Endothelial cell of umbilical vein (primary cell): ENCODE measurements around the gene PRKACG. TPM values are rescaled to one million over a fixed set of nuclear protein-coding genes. Genes with fewer than 3 reads are reported as not detected.

Source experiments
- BruUV-seq: library from RNA; stranded (reverse); fragments of 400-500 nt; replicated peaks from 2 replicates; lab custom pipeline; 2021; lab: Mats Ljungman, UMichigan
- CTCF ChIA-PET: fragments of 300-600, 350-600 bp; sonication (Branson Sonifier 250); formaldehyde crosslinking; loops from one replicate; lab custom pipeline; 2021; ENCODE audit warnings: antibody characterized with exemption, inconsistent platforms; lab: Charles Lee
- POLR2A ChIA-PET: fragments of 300-600, 350-600 bp; sonication (Branson Sonifier 250); formaldehyde crosslinking; loops from one replicate; lab custom pipeline; 2021; ENCODE audit warnings: antibody characterized with exemption, inconsistent platforms; lab: Charles Lee
- DNase-seq: peaks from one replicate; pipeline ENCODE4 v3.0.0-alpha.2; 2011; ENCODE audit warnings: low read depth, low spot score
- FAIRE-seq: peaks from 2 replicates; lab custom pipeline; 2011; peaks lifted over from hg19 to GRCh38; lab: Jason Lieb, UNC
- H2AFZ ChIP-seq: 2 replicates; pipeline ENCODE4 v1.6.0; 2012; ENCODE audit warnings: low read depth, low read length, control low read depth, inconsistent platforms
- H3K27ac ChIP-seq: 2 replicates; pipeline ENCODE4 v1.5.1; 2011; ENCODE audit warnings: low read depth, mild to moderate bottlenecking, control low read depth, low read length, moderate library complexity; ENCODE audit not compliant: insufficient read depth
- H3K27me3 ChIP-seq, 2 experiments: 2 replicates each; pipeline versions ENCODE4 v1.6.0 to v1.6.1; 2011; ENCODE audit warnings: low read length in 2 of 2, mixed read lengths in 1 of 2; ENCODE audit not compliant: control insufficient read depth in 2 of 2, insufficient read depth in 2 of 2
- H3K36me3 ChIP-seq, 2 experiments: 2 replicates in 1 of 2; 3 replicates in 1 of 2; pipeline ENCODE4 v1.5.1; 2011; ENCODE audit warnings: low read length in 2 of 2, mild to moderate bottlenecking in 1 of 2, moderate library complexity in 1 of 2; ENCODE audit not compliant: control insufficient read depth in 2 of 2, insufficient read depth in 2 of 2; ENCODE audit errors: extremely low read depth in 1 of 2
- H3K4me1 ChIP-seq: 3 replicates; pipeline ENCODE4 v1.5.1; 2011; ENCODE audit warnings: mild to moderate bottlenecking, low read length; ENCODE audit not compliant: control insufficient read depth, insufficient read depth; ENCODE audit errors: extremely low read depth
- H3K4me2 ChIP-seq: 2 replicates; pipeline ENCODE4 v1.6.1; 2011; ENCODE audit warnings: low read length, control low read depth, mixed read lengths; ENCODE audit not compliant: insufficient read depth
- H3K4me3 ChIP-seq, 3 experiments: fragments of 200-600 bp in 1 of 3; sonication (generic), shearing (Covaris generic) in 1 of 3; replicated peaks in 1 of 3; 2 replicates each; pipeline ENCODE4 v1.5.1; 2011 to 2016; ENCODE audit warnings: control low read depth in 3 of 3, low read length in 3 of 3, mild to moderate bottlenecking in 2 of 3, inconsistent platforms in 1 of 3, low read depth in 1 of 3, moderate library complexity in 1 of 3; ENCODE audit not compliant: insufficient read depth in 1 of 3
- H3K79me2 ChIP-seq: 2 replicates; pipeline ENCODE4 v1.6.0; 2012; ENCODE audit warnings: low read length, inconsistent platforms; ENCODE audit not compliant: control insufficient read depth, insufficient read depth
- H3K9ac ChIP-seq: replicated peaks from 2 replicates; pipeline ENCODE3; 2011; ENCODE audit warnings: low read length, control low read depth; ENCODE audit not compliant: insufficient read depth; ENCODE audit errors: extremely low read depth
- H3K9me1 ChIP-seq: replicated peaks from 3 replicates; pipeline ENCODE4 v1.6.0; 2011; ENCODE audit warnings: mild to moderate bottlenecking, low read length; ENCODE audit not compliant: control insufficient read depth, insufficient read depth; ENCODE audit errors: extremely low read depth
- H3K9me3 ChIP-seq: replicated peaks from 2 replicates; pipeline ENCODE4 v1.5.1; 2012; ENCODE audit warnings: low read length, inconsistent platforms; ENCODE audit not compliant: control insufficient read depth, insufficient read depth
- H4K20me1 ChIP-seq: replicated peaks from 2 replicates; pipeline ENCODE3; 2011; ENCODE audit warnings: mild to moderate bottlenecking, low read length; ENCODE audit not compliant: control insufficient read depth, insufficient read depth; ENCODE audit errors: extremely low read depth
- CTCF ChIP-seq, 2 donors: IDR thresholded peaks; 1 replicate in 1 of 2; 2 replicates in 1 of 2; pipeline ENCODE4 v1.5.1; 2011; ENCODE audit warnings: low read length in 2 of 2, mild to moderate bottlenecking in 2 of 2, moderate library complexity in 2 of 2, control low read depth in 1 of 2, inconsistent platforms in 1 of 2, low read depth in 1 of 2; ENCODE audit not compliant: insufficient read depth in 1 of 2; ENCODE audit errors: extremely low read depth in 1 of 2
- EZH2 ChIP-seq: IDR thresholded peaks from 2 replicates; pipeline ENCODE4 v1.6.1; 2012; ENCODE audit warnings: borderline replicate concordance, low read depth, mild to moderate bottlenecking, moderate library complexity, low read length, inconsistent platforms; ENCODE audit not compliant: severe bottlenecking
- FOS ChIP-seq: IDR thresholded peaks from 2 replicates; pipeline ENCODE4 v1.6.1; 2011; ENCODE audit warnings: mild to moderate bottlenecking, low read length, moderate library complexity, borderline replicate concordance; ENCODE audit not compliant: insufficient read depth
- GATA2 ChIP-seq: IDR thresholded peaks from 2 replicates; pipeline ENCODE4 v1.7.0; 2011; ENCODE audit warnings: low read depth, mild to moderate bottlenecking, moderate library complexity, mixed read lengths, low read length; ENCODE audit not compliant: insufficient read length, insufficient read depth
- JUN ChIP-seq: IDR thresholded peaks from 2 replicates; pipeline ENCODE4 v1.6.1; 2011; ENCODE audit warnings: borderline replicate concordance, low read depth; ENCODE audit not compliant: insufficient read length, insufficient read depth
- MAX ChIP-seq: IDR thresholded peaks from 2 replicates; pipeline ENCODE4 v1.6.1; 2011; ENCODE audit not compliant: insufficient read depth, insufficient read length
- MYC ChIP-seq: IDR thresholded peaks from one replicate; pipeline ENCODE4 v1.6.1; 2011; ENCODE audit warnings: mild to moderate bottlenecking, low read depth, low read length
- POLR2A ChIP-seq: IDR thresholded peaks from 2 replicates; pipeline ENCODE4 v1.6.1; 2012; ENCODE audit warnings: low read depth, mild to moderate bottlenecking, control low read depth, low read length
- POLR2AphosphoS5 ChIP-seq: IDR thresholded peaks from 2 replicates; pipeline ENCODE4 v1.6.1; 2012; ENCODE audit warnings: low read depth, mild to moderate bottlenecking, control low read depth, low read length, moderate library complexity; ENCODE audit not compliant: insufficient read depth
- dilution Hi-C: fragments of 300-500 bp; cut with MboI; formaldehyde crosslinking; loops from one replicate; pipeline ENCODE4 v1.15.0; 2019; ENCODE audit warnings: low sequenced_read_pairs; ENCODE audit not compliant: extremely low pct_ligation_motif_present
- intact Hi-C: fragments of 100-400 bp; cut with micrococcal nuclease; formaldehyde crosslinking; loops from one replicate; pipeline ENCODE4 v1.10.0; 2022
- polyA plus RNA-seq, 4 experiments: library from polyadenylated mRNA; depleted of rRNA in 3 of 4; stranded (reverse) in 3 of 4; unstranded in 1 of 4; fragments of >200 nt; gene quantifications; 2 replicates each; pipeline versions ENCODE4 v1.2.1 to v1.2.3, GENCODE V29; 2011 to 2012; ENCODE audit warnings: missing spikeins in 1 of 4
- total RNA-seq: library from RNA; stranded (reverse); gene quantifications from 2 replicates; pipeline ENCODE4 v1.2.3, GENCODE V29; 2021

PRKACG gene
- total and polyA plus RNA-seq, 2 donors (not counting 3 experiments of a cell fraction or from before 2014, with no cell fraction given): not detected

GRCh38 chr9:69012696-69013381 is 1.1 kb downstream of the PRKACG start:
- no peaks in the 10 kb centered on the region for H4K20me1 ChIP-seq
- FAIRE-seq: no peak
- H3K36me3 ChIP-seq: no peaks in the 10 kb centered on the region
- H3K9ac ChIP-seq: no peak overlapping the region
- ChIA-PET POLR2A (no interaction called here), CTCF (no interaction called here)
- H2AFZ ChIP-seq: no peak overlapping the region
- dilution Hi-C loops: no loop called here
- no peak for DNase-seq
- no TSS peak for BruUV-seq
- H3K9me3 ChIP-seq: no peaks in the 10 kb centered on the region
- H3K4me2 ChIP-seq: no peak overlapping the region
- intact Hi-C loops: no loop called here
- no peak overlapping the region for H3K4me3 ChIP-seq
- H3K9me1 ChIP-seq: no peaks in the 10 kb centered on the region
- H3K79me2 ChIP-seq: no peaks in the 10 kb centered on the region
- H3K4me1 ChIP-seq: no peaks in the 10 kb centered on the region
- H3K27ac ChIP-seq: no peak overlapping the region
- H3K27me3 ChIP-seq: peaks cover 2 to 12% of the 10 kb centered on the region in 2 experiments
- TF ChIP-seq MAX (no peak), CTCF (IDR thresholded peaks at IDR 0.05; ENCODE audit: extremely low read depth in 1 of 2, insufficient read depth in 1 of 2, low read depth in 1 of 2, low read length in 2 of 2) (no peak), POLR2A (no peak), POLR2AphosphoS5 (no peak), FOS (no peak), EZH2 (no peak), MYC (no peak), GATA2 (no peak), JUN (no peak)
